Endothelial cell of umbilical vein (primary cell): ENCODE measurements around the gene WIPF3.

Experiments used
- EZH2 ChIP-seq: IDR thresholded peaks from 2 replicates; pipeline ENCODE4 v1.6.1; 2012; ENCODE audit warnings: borderline replicate concordance, low read depth, mild to moderate bottlenecking, moderate library complexity, low read length, inconsistent platforms; ENCODE audit not compliant: severe bottlenecking
- POLR2A ChIP-seq: IDR thresholded peaks from 2 replicates; pipeline ENCODE4 v1.6.1; 2012; ENCODE audit warnings: low read depth, mild to moderate bottlenecking, control low read depth, low read length
- TF ChIP-seq, protein P1 (sequence below), 2 donors: IDR thresholded peaks; 1 replicate in 1 of 2; 2 replicates in 1 of 2; pipeline ENCODE4 v1.5.1; 2011; ENCODE audit warnings: low read length in 2 of 2, mild to moderate bottlenecking in 2 of 2, moderate library complexity in 2 of 2, control low read depth in 1 of 2, inconsistent platforms in 1 of 2, low read depth in 1 of 2; ENCODE audit not compliant: insufficient read depth in 1 of 2; ENCODE audit errors: extremely low read depth in 1 of 2
- TF ChIP-seq, protein P2 (sequence below): IDR thresholded peaks from 2 replicates; pipeline ENCODE4 v1.6.1; 2011; ENCODE audit not compliant: insufficient read depth, insufficient read length

DNA sequence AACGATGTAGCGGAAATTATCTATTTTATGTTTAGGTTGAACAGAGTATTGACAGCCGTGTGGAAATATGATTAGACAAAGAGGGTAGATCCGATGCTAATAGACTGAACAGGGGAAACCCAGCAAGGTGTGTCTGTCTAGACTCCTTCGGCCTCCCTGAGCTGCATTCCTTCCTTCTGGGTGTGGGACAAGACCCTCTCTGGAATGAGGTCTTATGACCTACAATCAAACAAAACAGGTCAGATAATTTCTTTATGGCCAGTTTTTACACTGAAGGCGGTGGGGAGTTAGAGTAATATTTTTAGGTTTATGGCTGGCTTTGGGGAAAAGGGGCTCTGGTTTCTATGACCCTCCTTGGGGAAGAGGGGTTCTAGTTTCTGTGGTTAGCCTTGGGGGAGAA lies 41.2 kb downstream of the WIPF3 start:
- TF ChIP-seq, protein P1, sequence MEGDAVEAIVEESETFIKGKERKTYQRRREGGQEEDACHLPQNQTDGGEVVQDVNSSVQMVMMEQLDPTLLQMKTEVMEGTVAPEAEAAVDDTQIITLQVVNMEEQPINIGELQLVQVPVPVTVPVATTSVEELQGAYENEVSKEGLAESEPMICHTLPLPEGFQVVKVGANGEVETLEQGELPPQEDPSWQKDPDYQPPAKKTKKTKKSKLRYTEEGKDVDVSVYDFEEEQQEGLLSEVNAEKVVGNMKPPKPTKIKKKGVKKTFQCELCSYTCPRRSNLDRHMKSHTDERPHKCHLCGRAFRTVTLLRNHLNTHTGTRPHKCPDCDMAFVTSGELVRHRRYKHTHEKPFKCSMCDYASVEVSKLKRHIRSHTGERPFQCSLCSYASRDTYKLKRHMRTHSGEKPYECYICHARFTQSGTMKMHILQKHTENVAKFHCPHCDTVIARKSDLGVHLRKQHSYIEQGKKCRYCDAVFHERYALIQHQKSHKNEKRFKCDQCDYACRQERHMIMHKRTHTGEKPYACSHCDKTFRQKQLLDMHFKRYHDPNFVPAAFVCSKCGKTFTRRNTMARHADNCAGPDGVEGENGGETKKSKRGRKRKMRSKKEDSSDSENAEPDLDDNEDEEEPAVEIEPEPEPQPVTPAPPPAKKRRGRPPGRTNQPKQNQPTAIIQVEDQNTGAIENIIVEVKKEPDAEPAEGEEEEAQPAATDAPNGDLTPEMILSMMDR (IDR thresholded peaks at IDR 0.05; ENCODE audit: extremely low read depth in 1 of 2, insufficient read depth in 1 of 2, low read depth in 1 of 2, low read length in 2 of 2) = no peak
- no peak for TF ChIP-seq EZH2
- TF ChIP-seq, protein P2, sequence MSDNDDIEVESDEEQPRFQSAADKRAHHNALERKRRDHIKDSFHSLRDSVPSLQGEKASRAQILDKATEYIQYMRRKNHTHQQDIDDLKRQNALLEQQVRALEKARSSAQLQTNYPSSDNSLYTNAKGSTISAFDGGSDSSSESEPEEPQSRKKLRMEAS = no peak
- no peak for TF ChIP-seq POLR2A
